Limb (tissue), 2 donors: Measurements from ENCODE around the gene SNX33.
"Not testable (repeated sequence)": the region's sequence is repeated elsewhere in the genome, so short reads cannot be mapped to it uniquely, and the experiment has no call there.

Source experiments
- DNase-seq, 2 donors: peaks; one replicate each; pipeline ENCODE4 v3.0.0-alpha.2; 2016; ENCODE audit errors: extremely low spot score in 2 of 2

The SNX33 gene

DNA sequence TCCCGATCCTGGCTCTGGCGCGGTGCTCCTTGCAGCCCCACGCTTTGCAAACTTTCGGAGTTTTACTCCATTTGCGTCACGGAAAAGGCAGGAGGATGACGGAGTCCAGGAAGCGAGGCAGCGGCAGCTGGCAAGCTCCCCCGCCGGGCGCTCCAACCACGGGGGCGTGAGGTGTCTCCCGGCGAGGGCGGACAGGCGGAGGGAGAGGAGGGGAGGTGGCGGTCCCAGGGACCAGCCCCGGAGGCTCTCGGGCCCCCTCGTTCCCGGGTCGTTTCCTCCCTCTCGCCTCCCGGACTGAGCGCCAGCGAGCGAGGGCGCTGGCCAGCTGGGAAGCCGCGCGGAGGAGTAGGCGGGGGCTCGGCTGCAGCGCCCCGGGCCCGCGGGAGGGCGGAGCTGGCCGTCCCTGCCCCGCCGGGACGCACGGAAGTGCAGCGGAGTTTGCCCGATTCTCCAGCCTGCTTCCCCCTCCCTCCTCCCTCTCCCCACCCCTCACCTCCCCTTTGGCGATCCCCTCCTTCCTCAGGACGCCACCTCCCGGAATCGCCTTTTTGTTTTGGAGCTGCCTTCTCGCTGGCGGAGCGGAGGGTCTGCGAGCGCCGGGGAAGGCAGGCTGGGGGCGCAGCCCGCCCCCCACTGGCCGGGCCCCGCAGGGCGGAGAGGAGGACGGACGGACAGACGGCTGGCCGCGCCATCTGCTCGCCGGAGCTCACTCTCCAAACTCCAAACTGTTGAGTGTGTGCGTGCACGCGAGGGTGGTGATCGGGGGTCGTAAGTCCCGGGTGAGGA is at the start of gene SNX33:
TSS of gene SNX33 (plus strand) at position 543 of the 786 bp plus-strand sequence. CDS start 1,191 bp downstream, outside the sequence.
- DNase-seq = peak; percentile 81 to 87

DNA sequence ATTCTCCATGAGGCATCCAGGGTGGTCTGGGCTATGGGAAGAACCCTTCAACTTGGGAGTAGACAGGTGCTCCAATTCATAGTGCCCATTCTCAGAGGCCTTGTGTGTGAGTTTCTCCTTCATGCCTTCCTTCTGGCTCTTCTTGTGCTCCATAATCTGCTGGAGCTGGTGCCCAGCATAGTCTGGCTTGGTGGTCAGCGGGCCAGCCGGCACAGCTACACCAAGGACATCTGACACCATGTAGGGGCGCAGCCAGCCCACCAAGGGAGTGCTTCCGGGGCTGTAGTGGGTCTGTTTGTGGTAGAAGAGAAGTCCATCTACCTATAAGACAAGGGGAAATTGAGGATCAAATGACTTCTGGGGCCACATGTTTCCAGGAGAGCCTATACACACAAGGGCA is 49.4 kb upstream of the SNX33 start:
- no peak for DNase-seq

GRCh38 chr15:75599401-75599800 is 48.3 kb upstream of the SNX33 start:
- DNase-seq = no peak

DNA sequence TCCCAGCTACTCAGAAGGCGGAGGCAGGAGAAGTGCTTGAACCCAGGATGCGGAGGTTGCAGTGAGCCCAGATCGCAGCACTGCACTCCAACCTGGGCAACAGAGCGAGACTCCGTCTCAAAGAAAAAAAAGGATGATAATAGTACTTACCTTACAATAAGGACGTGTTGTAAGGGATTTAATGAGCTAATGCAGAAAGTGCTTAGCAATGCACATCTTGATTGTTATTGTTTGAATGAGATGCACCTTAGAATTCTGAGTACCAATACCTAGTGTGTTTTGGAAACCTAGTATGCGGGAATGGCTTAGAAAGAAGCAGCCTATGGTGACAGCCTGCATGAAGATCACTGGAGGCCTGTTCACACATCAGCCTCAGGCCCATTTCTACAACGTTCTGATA is 41.7 kb upstream of the SNX33 start:
- no peak for DNase-seq

- DNase-seq = no peak
Observed at GRCh38 chr15:75606711-75607699, 40.7 kb upstream of the SNX33 start.

DNA sequence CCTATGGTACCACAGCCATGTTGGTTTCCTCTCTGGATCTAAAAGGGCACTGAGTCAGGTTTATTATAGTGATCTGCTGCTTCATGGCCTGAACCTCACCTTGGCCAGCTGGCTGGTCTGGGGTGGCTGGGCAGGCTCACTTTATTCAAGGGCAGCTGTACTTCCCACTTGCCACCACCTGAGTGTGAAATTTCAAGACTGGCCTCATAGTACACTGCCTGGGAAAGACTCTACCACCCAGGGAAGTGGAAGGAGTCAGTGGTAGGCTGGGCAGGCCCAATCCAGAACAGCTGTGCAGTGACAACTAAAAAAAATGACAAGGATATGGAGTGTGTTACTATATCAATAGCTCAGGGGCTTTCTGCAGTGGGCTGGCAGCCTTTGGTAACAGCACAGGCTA is 30.9 kb upstream of the SNX33 start:
- DNase-seq = no peak

DNA sequence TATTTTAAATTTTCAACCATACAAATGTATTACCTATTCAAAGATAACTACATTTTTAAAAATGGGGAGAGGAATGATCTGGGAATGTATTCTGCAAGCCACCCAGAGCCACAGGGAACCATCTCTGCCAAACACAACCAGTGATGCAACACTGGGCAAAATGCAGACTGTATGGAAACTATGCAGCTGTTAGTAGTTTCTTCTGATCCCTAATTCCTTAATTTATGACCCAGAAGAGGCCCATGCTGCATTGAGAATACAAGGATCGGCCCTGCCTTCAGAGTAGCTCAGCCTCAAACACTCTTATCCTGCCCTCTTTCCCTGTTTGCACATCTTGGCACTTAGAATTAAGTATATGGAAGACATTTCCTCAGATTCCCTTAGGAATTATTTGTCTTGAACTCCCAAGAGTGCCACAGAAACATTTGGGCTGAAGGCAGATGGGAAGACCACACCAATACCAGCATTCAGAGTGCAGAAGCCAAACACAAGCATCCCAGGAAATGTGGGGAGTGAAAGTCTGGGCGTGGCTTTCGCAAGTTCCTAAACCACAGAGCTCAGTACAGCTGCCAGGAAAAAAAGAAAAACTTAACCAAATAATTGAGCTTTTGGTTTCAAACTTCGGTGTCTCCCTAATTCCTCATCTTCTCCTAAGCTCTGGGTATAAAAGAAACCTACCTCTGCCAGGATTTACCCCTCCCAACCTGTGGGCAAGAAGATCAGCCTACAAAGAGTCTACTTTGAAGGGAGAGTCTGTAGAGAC is 27.5 kb upstream of the SNX33 start:
- DNase-seq = peak; percentile 36 to 61

DNA sequence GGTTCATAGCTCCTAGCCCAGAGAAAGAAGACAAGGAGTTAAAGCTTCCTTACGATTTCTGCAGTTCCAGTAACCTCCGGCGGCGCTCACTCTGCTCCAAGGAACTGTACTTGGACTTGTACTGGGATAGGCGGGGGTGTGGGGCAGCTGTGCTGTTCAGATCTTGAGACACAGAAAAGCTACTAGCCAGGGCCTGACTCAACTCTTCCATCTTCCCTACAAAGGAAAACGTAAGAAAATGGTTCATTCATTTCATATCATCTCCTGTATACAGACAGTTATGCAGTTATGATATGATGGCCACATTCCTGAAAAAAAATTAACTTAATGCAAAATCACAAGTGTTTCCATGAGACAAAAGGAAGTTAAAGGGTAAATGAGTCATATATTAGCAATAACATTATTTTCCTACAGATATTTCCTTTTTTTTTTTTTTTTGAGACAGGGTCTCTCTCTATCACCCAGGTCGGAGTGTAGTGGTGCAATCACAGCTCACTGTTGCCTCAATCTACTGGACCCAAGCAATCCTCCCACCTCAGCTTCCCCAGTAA is 26.8 kb upstream of the SNX33 start:
- peak; percentile 68 to 87 for DNase-seq

DNA sequence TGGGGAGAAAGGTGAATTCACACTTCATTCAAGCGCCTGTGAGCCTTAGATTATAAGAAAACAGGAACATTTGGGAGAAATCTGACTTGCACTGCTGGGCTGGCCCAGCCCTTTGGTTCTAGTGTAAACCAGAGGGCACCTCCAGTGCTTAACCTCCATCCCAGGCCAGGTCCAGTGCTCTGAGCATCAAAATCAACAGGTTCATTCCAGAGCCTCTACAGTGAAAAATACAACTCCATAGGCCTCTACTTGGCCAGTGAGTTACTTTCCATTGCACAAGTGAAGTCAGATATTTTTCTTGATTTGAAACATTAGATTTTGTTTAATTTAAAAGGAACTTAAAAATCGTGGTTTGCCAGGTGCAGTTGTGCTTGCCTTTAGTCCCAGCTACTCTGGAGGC is 25.2 kb upstream of the SNX33 start:
- DNase-seq = no peak

- DNase-seq = peak; percentile 95 to 97
Observed at GRCh38 chr15:75625542-75626347, 22.0 kb upstream of the SNX33 start, which contains the start of gene SNUPN. Gene SNUPN, minus strand, starts transcription at chr15:75625725. Its CDS starts 4,674 bp downstream, at chr15:75621051.

DNA sequence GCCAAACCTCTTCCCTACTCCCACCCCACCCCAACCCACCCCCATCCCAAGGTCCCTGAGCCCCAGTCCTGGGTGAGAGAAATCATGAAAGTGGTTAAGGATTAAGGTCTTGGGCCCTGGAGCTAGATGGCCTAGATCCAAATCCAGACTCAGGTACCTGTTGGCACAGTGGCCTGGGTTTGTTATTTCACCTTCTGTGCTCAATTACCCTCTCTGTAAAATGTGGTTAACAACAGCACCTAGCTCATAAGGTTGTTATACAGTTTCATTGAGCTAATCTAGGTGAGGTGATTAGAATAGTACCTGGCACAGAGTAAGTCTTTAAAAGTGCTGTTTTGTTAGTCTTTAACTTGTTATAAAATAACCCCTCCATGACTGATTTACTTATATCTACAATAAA is 15.8 kb upstream of the SNX33 start:
- DNase-seq = no peak

DNA sequence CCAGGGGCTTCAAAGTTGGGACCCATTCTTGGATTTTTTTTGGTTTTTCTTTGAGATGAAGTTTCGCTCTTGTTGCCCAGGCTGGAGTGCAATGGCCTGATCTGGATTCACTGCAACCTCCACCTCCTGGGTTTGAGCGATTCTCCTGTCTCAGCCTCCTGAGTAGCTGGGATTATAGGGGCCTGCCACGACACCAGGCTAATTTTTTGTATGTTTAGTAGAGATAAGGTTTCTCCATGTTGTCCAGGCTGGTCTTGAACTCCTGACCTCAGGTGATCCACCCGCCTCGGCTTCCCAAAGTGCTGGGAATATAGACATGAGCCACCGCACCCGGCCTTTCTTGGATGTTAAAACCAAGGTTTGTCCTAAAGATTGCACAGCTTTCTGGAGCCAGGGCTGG is 13.8 kb upstream of the SNX33 start:
- not testable (repeated sequence) for DNase-seq

DNA sequence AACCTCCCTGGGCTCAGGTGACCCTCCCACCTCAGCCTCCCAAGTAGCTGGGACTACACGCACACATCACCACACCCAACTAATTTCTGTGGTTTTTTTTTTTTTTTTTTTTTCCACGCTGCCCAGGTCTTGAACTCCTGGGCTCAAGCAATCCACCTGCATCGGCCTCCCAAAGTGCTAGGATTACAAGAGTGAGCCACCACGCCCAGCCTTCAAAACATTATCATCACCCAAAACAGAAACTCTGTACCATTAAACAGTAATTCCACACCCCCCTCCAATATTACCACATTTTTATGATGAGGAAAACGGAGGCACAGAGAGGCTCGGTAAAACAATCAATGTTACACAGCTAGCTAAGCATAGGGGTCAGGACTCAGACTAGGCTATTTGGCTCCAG is 11.7 kb upstream of the SNX33 start:
- no peak for DNase-seq

DNA sequence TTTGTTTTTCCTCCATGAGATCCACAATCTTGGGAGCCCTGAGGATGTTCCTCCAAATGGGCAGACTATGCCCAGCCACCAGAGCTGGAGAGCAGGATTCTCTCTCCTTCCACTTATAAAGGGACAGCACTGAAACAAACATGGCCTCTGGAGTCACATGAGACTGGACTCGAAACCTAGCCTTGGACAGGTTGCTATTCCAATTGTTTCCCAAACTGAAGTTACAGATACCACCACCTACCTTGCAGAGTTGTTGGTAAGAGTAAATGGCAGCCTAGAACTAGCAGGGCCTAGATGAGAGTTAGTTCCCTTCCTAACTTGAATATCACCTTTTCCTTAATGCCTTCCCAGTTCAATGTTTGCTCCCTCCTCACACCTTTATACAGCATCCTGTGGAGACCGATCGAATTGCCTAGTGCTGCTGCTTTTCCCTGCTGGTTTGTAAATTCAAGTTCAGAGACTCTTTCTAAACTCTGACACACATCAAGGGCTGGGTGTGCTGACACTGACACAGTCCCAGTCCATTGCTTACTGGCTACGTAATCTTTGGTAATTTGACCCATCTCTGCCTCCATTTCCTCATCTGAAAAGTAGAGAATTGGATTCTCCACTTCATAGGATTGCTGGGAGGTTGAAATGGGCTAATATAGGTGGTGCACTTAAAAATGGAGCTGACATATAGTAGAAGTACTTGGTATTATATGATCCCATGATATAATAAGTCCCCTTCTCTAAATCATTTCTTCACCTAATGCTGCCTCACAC is 10.3 kb upstream of the SNX33 start:
- DNase-seq = no peak

DNA sequence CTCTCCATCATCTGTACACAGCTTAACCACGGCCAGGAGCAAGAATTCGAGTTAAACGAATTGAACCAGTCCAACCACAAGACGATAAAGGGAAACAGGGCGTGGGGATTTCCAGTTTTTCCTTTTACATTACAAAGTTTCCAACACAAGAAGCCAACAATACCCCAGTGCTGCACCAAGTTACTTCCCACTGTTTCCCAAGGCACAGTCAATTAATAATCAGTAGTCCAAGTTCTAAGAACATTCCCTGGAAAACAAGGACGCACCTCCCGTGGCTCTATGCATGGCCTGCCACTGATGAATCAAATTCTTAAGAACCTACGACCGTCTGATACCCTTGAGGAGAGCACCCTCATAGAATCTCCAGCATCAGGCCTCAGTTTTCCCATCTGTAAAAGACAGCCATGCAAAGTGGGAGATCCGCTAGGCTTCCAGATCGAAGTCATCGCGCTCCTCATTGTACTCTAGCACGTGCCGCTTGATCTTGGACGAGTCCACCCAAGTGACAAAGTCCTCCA is 8.5 kb upstream of the SNX33 start:
- no peak for DNase-seq

GRCh38 chr15:75639709-75640482 is 7.8 kb upstream of the SNX33 start, which contains the start of gene IMP3:
Gene IMP3, minus strand, starts transcription at chr15:75640224. Its CDS starts 56 bp downstream, at chr15:75640168.
- peak; percentile 94 to 96 for DNase-seq

GRCh38 chr15:75640483-75641178 is 7.1 kb upstream of the SNX33 start:
- DNase-seq = peak in 1 of 2 donors; percentile 67

- no peak for DNase-seq
Observed at GRCh38 chr15:75641179-75641503, 6.6 kb upstream of the SNX33 start.
